ENCODE measurements around the gene C12orf56.

- TF ChIP-seq POLR2A (IDR thresholded peaks at IDR 0.05) (no peak), CTCF (IDR thresholded peaks at IDR 0.05) (no peak)
Measured at GRCh38 chr12:64237382-64237781, 153.2 kb downstream of the C12orf56 start.
